Stimulated activated CD8-positive, alpha-beta memory T cell treated with anti-CD3 and anti-CD28 coated beads, Interleukin-15, amount 100 ng/mL, for 48 hours (primary cell): Measurements from ENCODE around the gene B3GALT6.
"Not testable (repeated sequence)": the region's sequence is repeated elsewhere in the genome, so short reads cannot be mapped to it uniquely, and the experiment has no call there.

Source experiments
- DNase-seq, 2 donors: peaks; one replicate each; pipeline ENCODE4 v3.0.0-alpha.2; 2020; ENCODE audit warnings: low read depth in 2 of 2

Gene B3GALT6

DNA sequence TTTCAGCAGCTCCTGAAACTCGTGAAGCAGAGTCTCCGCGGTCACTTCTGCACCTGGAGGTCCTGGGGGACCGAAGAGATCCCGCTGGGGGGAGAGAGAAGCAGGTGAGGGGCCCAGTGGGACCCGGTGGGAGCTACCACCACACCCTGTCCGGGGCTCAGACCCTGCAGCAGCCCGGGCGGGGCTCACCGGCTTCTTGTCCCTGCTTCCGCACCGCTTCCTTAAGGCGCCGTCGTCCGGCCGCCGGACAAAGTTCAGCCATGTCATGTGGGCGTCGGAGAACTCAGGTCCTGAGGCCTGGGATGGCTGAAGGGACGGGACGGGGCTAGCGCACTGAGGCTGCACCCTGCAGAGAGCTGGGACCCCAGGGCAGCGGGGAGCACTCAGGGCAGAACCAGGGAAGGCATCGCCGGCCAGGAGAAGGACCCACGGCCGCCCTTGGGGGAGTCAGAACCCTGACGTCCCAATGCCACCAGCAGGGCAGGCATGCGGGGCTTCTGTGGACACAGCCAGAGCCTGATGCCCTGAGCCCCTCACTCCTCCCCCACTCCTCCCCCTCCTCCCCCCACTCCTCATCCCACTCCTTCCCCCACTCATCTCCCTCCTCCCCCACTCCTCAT, 12.3 kb downstream of the B3GALT6 start:
- DNase-seq = no peak

DNA sequence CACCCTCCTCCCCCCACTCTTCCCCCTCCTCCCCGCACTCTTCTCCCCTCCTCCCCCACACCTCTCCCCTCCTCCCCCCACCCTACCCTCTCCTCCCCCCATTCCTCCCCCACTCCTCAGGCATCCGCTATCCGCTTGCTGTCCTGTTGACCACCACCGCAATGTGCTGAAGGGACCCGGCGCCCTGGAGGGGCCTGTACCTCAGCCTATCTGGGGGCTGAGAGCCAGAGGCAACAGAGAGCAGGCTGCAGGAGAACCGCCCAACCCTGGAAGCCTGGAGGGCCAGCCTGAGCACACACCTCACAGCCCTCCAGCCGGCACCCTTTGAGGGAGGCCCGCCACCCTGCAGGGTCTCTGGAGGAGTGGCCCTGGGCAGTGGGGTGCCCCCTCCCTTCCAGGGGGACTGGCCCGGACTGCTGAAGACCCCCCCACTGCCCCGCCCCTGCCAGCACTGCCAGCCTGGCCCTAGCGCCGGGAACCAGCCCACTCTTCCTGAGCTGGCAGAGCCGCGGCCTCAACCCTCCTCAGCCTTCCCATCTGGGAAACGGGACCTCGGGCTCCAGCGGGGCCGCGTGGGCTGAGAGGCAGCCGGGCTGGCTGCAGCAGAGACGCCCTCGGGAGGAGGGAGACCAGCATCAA, 13.3 kb downstream of the B3GALT6 start:
- no peak for DNase-seq

DNA sequence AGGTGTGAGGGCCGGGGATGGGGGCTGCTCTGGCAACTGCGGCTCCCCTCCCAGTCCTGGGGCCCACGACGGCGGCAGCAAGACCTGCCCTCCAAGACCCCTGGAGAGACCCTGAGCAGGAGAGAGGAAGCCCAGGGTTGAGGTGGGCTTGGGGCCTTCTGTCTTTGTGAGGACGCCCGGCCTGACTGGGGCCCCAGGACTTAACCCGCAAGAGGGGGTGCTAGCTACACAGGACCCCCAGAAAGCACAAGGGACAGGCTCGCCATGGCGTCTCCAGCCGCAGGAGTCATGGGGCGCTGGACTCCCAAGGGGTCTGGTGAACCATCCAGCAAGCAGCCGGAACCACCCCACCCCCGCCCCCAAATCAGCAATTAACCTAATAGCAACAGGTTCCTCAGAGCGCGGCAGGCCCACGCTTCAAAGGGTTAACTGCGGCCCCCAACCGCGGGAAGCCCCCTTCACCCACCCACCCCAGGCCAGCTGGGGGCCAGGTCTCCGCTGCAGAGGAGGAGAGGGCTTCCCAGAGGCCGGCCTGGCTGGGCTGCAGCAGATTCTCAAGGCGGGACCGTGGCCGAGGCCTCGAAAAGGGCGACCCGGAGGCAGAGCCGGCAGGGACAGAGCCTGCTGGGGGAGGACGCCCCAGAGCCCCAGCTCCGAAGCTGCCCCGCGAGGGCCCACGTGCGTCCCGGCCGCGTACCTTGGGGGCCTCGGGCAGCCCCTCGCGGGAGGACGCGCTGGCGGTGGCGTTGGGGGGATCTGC, 14.0 kb downstream of the B3GALT6 start:
- DNase-seq = no peak

DNA sequence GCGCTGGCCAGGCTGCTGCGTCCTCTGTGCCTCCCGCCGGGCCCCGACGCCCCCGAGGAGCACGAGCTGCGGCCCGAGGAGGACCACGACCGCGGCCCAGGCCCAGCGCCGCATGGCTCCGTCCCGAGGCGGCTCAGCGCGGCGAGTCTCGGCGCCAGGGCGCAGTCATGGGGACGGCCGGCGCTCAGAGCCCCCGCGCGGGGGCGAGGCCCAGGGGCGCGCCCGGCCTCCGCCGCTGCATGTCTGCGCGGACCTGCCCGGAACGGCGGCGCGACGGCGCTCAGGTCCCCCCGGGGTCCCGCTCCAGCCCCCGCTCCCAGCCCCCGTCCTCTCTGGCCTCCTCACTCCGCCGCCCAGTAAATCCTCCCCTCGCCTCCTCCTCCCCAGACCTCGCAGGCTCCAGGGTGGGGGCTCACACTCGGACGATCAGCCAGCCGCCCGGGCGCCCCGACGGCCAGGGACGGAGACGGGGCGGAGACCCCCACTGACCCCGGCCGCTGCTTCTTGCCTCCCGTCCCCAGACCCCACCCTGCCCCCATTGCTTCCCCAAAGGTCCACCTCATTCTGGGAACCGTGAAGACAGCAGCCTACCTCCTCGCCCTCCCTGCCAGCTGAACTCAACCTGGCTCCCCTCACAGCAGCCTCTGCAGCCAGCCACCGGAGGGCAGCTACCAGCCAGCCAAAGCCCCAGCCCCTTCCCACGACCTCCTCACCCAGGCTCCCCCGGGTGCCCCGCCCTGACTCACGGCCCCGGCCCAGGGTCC, 14.7 kb downstream of the B3GALT6 start, which contains the start of gene C1QTNF12:
Gene C1QTNF12, minus strand, starts transcription at position 146 of the 764 bp plus-strand sequence. Its CDS starts 32 bp downstream, at position 114.
- no peak for DNase-seq

DNA sequence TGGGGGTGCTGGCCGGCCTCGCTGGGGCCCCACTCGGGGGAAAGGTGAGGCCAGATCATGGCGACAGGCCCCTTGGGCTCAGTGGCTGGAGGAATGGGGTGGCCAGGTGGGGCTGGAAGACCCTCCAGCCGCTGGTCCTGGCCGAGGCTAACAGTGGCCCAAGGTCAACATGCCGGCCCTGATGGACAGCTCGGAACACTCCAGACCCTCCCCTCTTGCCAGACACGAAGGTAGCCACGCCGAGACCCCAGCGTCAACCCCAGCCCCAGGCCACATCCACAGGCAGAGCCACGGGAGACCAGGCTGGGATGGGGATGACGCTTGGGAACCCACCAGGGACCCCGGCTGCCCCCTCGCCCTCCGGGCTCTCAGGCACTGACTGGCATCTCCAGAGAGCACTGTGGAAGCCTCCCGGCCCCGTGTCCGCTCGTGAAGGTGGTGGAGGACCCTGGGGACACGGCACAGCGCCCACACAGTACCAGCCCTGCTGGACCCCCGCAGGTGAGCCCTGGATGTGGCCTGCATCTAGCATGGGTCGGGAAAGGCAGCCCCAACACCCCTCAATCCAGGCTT, 15.4 kb downstream of the B3GALT6 start:
- DNase-seq = no peak

DNA sequence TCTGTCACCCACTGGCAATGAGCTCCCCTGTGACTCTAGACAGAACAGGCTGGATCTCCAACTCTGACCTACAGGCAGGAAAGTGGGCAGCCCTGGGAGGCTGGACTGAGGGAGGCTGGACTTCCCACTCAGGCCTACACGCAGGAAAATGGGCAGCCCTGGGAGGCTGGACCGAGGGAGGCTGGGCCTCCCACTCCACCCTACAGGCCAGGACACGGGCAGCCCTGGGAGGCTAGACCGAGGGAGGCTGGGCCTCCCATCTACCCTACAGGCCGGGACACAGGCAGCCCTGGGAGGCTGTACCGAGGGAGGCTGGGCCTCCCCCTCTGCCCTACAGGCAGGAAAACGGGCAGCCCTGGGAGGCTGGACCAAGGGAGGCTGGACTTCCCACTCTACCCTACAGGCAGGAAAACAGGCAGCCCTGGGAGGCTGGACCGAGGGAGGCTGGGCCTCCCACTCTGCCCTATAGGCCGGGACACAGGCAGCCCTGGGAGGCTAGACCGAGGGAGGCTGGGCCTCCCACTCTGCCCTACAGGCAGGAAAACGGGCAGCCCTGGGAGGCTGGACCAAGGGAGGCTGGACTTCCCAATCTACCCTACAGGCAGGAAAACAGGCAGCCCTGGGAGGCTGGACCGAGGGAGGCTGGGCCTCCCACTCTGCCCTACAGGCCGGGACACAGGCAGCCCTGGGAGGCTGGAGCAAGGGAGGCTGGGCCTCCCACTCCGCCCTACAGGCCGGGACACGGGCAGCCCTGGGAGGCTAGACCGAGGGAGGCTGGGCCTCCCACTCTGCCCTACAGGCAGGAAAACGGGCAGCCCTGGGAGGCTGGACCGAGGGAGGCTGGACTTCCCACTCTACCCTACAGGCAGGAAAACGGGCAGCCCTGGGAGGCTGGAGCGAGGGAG, 16.2 kb downstream of the B3GALT6 start:
- DNase-seq = not testable (repeated sequence)

DNA sequence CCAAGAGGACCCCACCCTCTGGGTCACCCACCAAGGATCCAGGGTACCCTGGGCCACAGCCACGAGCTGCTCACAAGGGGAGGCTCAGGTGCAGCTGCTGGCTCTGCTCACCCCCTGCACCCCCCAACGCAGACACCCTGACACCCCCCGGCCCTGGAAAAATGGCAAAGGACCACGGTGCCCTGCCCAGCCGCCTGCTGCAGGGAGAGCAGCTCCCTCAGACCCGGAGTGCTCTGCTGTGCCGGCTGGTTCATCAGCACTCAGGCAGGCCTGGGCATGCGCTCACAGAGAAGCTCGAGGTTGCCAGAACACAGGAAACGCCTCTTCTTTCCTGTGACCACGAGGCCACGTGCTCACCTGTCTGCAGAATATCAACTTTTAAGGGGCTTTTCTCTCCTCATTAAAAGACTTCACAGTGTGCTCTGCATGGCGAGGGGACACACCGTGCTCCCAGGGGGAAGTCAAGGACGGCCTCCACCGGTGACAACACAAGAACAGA, 18.8 kb downstream of the B3GALT6 start:
- peak; percentile 51 to 66 for DNase-seq

DNA sequence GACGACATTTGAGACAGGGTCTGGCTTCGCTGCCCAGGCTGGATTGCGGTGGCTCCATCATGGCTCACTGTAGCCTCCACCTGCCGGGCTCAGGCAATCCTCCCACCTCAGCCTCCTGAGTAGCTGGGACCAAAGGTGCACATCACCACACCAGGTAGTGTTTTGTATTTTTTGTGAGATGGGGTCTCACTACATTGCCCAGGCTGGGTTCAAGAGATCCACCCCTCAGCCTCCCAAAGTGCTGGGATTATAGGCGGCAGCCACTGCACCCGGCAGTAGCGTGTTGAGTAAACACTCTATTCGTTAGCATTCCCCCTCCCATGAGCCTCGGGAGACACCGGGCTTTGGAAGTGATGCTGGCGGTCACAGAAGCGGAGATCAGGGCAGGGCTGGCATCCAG, 21.3 kb downstream of the B3GALT6 start:
- no peak for DNase-seq

DNA sequence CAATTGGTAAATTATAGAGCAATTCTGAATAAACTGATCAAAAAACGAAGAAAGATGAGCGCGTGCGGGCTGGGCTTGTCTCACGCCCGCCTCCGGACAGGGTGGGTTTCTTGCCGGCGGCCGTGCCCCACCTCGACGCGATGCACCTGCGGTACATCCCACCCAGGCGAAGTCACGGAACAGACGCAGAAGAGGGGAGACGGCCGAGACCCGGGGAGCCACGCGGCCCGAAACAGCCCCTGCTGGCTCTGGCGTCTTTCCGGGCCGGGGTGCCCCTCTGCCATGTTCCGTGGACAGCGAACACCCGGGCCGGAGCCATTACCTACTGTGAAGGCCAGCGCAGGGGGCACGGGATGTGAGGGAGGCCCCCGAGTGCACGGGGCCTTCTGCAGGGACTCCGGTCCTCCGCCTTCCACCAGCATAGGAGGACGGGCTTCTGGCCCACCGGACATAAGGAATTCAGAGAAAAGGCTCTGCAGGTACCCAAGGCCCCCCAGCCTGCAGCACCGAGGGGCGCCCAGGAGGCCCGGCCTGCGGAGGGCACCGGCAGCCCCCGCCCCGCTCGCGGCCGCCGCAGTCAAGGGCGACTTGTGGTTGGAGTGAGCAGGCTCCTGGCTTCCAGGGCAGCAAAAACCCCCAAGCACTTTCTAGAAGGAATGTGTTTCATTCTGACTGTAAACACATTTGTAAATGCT, 22.1 kb downstream of the B3GALT6 start:
- DNase-seq = no peak

DNA sequence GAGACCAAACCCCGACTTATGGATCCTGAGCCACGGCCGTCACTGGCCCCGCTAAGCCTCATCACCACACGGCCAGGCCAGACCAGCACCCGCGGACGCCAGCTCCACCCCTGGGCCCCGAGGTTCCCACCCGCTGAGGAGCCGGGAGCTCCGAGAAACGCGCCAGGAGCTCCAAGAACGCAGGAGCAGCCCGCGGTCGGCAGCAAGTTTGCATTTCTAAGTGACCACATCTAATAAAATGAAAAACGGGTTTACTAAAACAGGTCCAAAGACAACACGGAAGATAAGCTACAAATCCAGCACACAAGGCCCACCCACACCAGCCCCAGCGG, 22.6 kb downstream of the B3GALT6 start:
- no peak for DNase-seq

DNA sequence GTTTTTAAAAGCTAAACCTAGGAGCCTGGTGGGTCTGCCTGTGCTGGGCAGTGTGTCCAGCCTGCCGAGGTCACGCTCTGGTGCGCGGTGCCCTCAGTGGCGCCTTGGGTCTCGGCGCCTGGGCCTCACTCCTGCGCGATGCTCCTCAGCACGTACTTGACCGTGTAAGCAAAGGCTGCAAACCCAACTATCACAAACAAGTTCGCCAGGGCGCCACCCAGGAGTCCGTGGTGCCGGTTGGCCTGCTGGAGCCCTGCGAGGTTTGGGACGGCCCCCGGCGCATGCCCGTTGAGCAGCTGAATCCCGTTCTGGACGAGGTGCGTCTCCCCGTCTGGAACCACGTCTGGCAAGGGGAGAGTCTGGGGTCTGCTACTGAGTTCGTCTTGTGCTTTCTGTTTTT, 23.0 kb downstream of the B3GALT6 start:
- no peak for DNase-seq

DNA sequence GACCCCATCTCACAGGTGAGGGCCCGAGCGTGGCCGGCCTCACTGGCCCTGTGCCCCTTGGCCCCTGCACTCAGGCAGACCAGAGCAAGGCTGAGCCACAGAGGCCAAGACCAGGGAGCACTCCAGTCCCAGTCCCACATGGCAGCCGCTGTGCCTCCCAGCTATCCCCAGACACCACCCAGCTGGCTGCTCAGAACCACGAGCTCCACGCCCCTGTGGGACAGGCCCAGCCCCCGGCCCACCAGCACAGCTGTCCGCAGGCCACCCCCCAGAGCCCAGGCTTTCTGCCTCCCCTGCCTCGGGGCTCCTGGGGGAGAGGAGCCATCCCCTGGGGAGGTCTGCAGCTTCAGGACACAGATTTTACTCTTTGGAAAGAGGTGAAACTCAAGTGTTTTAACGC, 23.6 kb downstream of the B3GALT6 start:
- DNase-seq = no peak

DNA sequence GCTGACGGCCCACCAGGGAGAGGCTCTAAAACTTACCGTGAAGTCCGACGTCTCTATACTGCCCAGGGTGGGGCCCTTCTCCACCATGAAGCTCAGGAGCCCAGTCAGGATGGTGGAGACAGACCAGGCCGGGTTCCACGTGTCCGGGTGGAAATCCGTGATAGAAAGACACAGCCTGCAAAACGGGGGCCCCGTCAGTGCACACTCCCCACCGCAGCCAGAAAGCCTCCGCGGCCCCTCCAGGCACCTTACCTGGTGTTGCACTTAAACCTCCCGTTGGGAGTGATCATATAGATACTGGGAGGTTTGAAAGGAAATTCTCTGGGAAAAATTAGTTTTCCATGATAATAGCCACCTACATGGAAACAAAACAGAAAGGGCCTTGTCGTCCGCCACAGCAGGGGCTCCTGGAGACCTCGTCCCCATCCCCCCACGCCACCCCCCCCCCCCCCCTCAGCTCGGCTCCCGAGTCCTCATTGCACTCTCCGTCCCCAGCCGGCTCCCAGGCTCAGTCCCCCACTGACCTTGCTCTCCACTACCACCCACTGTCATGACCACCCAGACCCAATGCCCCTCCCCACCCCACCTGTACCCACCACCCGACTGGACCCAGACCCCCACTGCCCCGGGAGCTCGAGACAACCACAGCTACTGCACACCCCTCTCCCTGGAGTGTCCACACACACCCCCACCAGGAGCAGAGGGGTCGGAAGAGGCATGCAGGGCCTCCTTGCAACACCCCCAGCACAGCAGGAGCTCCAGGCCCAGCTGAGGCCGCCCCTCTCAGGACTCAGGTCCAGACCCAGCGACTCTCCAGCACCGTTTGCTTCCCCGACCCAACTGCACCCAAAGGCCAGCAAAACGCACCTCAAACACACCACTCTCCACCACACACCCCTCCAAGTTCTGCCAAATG, 25.2 kb downstream of the B3GALT6 start:
- DNase-seq = no peak

DNA sequence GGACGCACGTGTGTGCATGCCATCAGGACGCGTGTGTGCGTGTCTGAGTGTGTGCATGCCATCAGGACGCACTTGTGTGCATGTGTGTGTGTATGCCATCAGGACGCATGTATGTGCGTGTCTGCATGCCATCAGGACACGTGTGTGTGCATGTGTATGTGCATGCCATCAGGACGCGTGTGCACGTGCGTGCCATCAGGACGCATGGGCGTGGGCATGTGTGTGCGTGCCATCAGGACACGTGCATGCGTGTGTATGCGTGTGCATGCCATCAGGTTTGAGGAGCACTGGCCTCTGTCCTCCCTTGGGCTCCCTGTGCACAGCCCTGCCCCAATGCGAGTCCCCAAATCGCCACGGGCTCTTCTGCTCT, 27.1 kb downstream of the B3GALT6 start:
- no peak for DNase-seq

DNA sequence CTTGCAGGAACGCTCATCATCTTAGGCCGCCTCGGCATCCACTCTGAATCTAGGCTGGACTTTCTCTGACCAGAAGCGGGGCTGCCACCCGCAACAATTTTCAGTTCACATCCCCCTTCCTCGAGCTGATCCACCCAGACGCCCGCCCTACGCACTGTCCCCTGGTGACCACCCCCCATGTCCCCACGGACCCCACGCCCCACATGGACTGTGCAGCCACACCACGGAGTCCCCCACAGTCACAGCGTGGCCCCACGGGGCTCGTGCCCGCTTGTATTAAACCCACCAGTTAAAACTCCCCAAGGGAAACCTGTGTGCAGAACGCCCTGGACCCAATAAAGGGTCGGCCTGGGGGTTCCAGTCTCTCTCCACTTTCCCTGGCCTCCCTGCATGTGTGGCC, 27.5 kb downstream of the B3GALT6 start:
- DNase-seq = no peak

DNA sequence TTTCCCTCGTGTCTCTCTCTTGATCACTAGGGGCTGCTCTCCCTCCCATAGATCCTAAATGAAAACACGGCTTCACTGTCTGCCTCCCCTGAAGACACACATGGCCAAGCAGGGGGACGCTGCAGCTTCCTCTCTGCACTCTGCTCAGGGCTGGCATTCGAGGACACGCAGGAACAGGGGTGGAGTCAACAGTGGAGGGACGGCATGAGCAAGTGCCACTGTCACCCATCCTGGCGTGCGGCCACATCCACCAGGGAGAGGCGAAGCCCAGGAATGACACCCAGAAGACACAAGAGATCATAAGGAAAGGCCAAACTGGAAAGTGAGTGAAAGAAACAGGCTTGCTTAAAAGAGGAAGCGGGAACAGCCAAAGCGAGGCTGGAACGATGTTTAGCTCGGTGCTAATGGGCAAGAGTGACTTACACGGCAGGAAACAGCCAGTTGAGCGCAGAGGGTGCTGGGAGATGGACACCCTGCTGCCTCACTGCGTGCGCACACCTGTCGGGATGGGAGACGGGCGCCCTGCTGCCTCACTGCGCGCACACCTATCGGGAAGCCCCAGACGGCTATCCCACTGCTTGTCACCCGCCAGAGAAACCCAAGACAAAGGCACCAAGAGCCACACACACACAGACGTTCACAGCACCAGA, 28.0 kb downstream of the B3GALT6 start:
- DNase-seq = no peak

DNA sequence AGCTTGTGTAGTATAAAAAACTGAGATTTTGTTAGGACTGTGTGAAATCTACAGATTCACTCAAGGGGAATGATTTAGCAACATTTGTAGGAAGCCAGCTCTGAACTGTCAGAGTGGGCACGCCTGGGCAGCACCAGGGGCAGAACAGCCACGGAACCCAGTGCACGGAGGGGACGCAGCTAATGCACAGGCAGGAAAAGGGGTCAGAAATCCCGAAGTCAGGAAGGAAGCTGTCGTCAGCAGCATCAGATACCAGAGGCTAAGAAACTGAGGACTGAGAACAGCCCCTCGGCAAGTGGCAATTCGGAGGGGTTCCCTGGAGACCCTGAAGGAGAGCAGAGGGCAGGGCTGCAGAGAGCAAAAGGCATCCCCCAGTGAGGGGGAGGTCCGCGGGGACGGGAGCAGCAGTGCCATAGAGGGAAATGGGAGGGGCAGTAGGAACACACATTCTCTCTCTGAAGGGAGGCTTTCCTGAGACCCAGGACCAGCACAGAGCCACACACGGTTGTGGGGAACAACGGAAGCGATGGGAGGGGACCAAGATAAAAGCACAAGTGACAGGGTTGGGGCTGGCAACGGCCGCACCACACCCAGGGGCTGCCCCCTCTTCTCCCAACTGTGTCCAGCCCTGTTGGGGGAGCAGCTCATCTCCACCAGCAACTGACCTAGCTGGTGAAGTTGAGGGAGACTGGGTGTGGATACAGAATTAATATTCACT, 29.0 kb downstream of the B3GALT6 start:
- DNase-seq = no peak

DNA sequence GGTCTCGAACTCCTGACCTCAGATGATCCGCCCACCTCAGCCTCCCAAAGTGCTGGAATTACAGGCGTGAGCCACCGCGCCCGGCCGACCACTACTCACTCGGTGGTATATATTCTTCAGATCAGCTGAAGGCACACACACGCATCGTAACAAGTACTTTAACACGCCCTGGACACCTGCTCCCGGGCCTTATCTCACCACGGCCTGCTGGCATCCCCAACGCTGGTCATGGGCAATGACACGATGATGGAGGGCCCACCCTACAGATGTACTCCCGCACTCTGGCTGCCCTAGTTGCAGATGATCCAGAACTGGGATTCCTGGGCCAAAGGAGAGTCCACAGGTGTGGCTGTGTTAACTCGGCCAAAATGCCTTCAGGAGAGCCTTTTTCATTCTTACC, 30.0 kb downstream of the B3GALT6 start:
- no peak for DNase-seq
